GM19328 (cell line): ENCODE data around the gene CD6.
A peak's percentile ranks its signal among the peaks of the same experiment; 100 is the strongest.
"Not testable (repeated sequence)": the region's sequence is repeated elsewhere in the genome, so short reads cannot be mapped to it uniquely, and the experiment has no call there.

Experiments used
- ATAC-seq: cut with Tn5 transposase; IDR thresholded peaks from one replicate; pipeline ENCODE4 v1.9.1; 2021; ENCODE audit warnings: mild to moderate bottlenecking, moderate library complexity; ENCODE audit not compliant: unreplicated experiment

Gene CD6

GRCh38 chr11:60951904-60952741, 19.4 kb upstream of the CD6 start, which contains the start of gene SLC15A3:
Gene SLC15A3, minus strand, starts transcription at chr11:60952176. Its CDS starts 625 bp downstream, at chr11:60951551.
- ATAC-seq, result peak; percentile 70

GRCh38 chr11:60952742-60953170, 18.7 kb upstream of the CD6 start:
- no peak for ATAC-seq

GRCh38 chr11:60953781-60954180, 17.7 kb upstream of the CD6 start:
- ATAC-seq, result no peak

GRCh38 chr11:60954421-60954820, 17.1 kb upstream of the CD6 start:
- ATAC-seq, result no peak

GRCh38 chr11:60955571-60955970, 15.9 kb upstream of the CD6 start:
- no peak for ATAC-seq

GRCh38 chr11:60957188-60957587, 14.3 kb upstream of the CD6 start:
- ATAC-seq, result no peak

GRCh38 chr11:60959431-60959830, 12.0 kb upstream of the CD6 start:
- ATAC-seq, result no peak

- no peak for ATAC-seq
Measured at GRCh38 chr11:60960405-60960804, 11.1 kb upstream of the CD6 start.

GRCh38 chr11:60964801-60965200, 6.7 kb upstream of the CD6 start:
- ATAC-seq, result no peak

GRCh38 chr11:60966890-60967289, 4.6 kb upstream of the CD6 start:
- no peak for ATAC-seq

- no peak for ATAC-seq
Measured at GRCh38 chr11:60968223-60968622, 3.3 kb upstream of the CD6 start.

GRCh38 chr11:60970369-60970774, 1.1 kb upstream of the CD6 start:
- no peak for ATAC-seq

GRCh38 chr11:60970890-60971289, 590 bp upstream of the CD6 start:
- no peak for ATAC-seq

GRCh38 chr11:60972182-60973030, 926 bp downstream of the CD6 start:
- no peak for ATAC-seq

GRCh38 chr11:60973699-60974098, 2.2 kb downstream of the CD6 start:
- ATAC-seq, result no peak

- not testable (repeated sequence) for ATAC-seq
Measured at GRCh38 chr11:60974316-60974715, 2.8 kb downstream of the CD6 start.

- no peak for ATAC-seq
Measured at GRCh38 chr11:60974726-60975125, 3.2 kb downstream of the CD6 start.

- no peak for ATAC-seq
Measured at GRCh38 chr11:60977224-60977623, 5.7 kb downstream of the CD6 start.

- no peak for ATAC-seq
Measured at GRCh38 chr11:60977836-60978235, 6.4 kb downstream of the CD6 start.

GRCh38 chr11:60978546-60979380, 7.3 kb downstream of the CD6 start:
- ATAC-seq, result no peak

GRCh38 chr11:60981515-60981914, 10.0 kb downstream of the CD6 start:
- no peak for ATAC-seq
